IPS-20b (cell line): Measurements from ENCODE around the gene ARHGEF7.

Experiments
- H3K27ac ChIP-seq: one replicate; pipeline ENCODE4 v1.5.1; 2013; ENCODE audit warnings: low read length
- H3K27me3 ChIP-seq: 2 replicates; pipeline ENCODE4 v1.6.1; 2013; ENCODE audit warnings: mild to moderate bottlenecking, low read length, inconsistent platforms; ENCODE audit not compliant: insufficient read depth
- H3K36me3 ChIP-seq: 2 replicates; pipeline ENCODE4 v1.6.1; 2013; ENCODE audit warnings: low read depth, mild to moderate bottlenecking, inconsistent platforms, low read length, moderate library complexity; ENCODE audit not compliant: insufficient read depth
- H3K4me1 ChIP-seq: 2 replicates; pipeline ENCODE4 v1.6.1; 2013; ENCODE audit warnings: mild to moderate bottlenecking, control low read depth, inconsistent platforms, low read length, moderate library complexity; ENCODE audit not compliant: insufficient read depth
- H3K4me3 ChIP-seq: 2 replicates; pipeline ENCODE4 v1.5.1; 2013; ENCODE audit warnings: mild to moderate bottlenecking, low read length, inconsistent platforms
- H3K9ac ChIP-seq: 2 replicates; pipeline ENCODE4 v1.6.1; 2013; ENCODE audit warnings: low read depth, mild to moderate bottlenecking, inconsistent platforms, low read length, moderate library complexity
- H3K9me3 ChIP-seq: 2 replicates; pipeline ENCODE4 v1.6.1; 2013; ENCODE audit warnings: mild to moderate bottlenecking, low read depth, low read length, inconsistent platforms; ENCODE audit not compliant: insufficient read depth

ARHGEF7 gene

GRCh38 chr13:111122631-111123030, 7.5 kb downstream of the ARHGEF7 start:
- H3K36me3 ChIP-seq, result no peaks in the 10 kb centered on the region
- H3K27ac ChIP-seq, result no peak overlapping the region
- no peak overlapping the region for H3K4me3 ChIP-seq
- no peaks in the 10 kb centered on the region for H3K4me1 ChIP-seq
- H3K27me3 ChIP-seq, result peaks cover 4% of the 10 kb centered on the region
- H3K9me3 ChIP-seq, result no peaks in the 10 kb centered on the region
- H3K9ac ChIP-seq, result no peak overlapping the region

GRCh38 chr13:111123221-111123620, 8.1 kb downstream of the ARHGEF7 start:
- Histone ChIP-seq H3K27ac (no peak overlapping the region), H3K9ac (no peak overlapping the region), H3K4me3 (no peak overlapping the region), H3K27me3 (no peaks in the 10 kb centered on the region), H3K4me1 (no peaks in the 10 kb centered on the region), H3K36me3 (no peaks in the 10 kb centered on the region), H3K9me3 (no peaks in the 10 kb centered on the region)

GRCh38 chr13:111123649-111124048, 8.5 kb downstream of the ARHGEF7 start:
- no peak overlapping the region for H3K9ac ChIP-seq
- no peaks in the 10 kb centered on the region for H3K36me3 ChIP-seq
- no peaks in the 10 kb centered on the region for H3K27me3 ChIP-seq
- no peaks in the 10 kb centered on the region for H3K9me3 ChIP-seq
- H3K4me3 ChIP-seq, result no peak overlapping the region
- H3K4me1 ChIP-seq, result no peaks in the 10 kb centered on the region
- no peak overlapping the region for H3K27ac ChIP-seq

GRCh38 chr13:111126509-111126908, 11.4 kb downstream of the ARHGEF7 start:
- H3K9me3 ChIP-seq, result no peaks in the 10 kb centered on the region
- H3K36me3 ChIP-seq, result no peaks in the 10 kb centered on the region
- no peak overlapping the region for H3K27ac ChIP-seq
- H3K4me3 ChIP-seq, result no peak overlapping the region
- H3K4me1 ChIP-seq, result no peaks in the 10 kb centered on the region
- no peak overlapping the region for H3K9ac ChIP-seq
- H3K27me3 ChIP-seq, result no peaks in the 10 kb centered on the region

GRCh38 chr13:111129465-111130115, 14.5 kb downstream of the ARHGEF7 start:
- H3K4me3 ChIP-seq, result no peak overlapping the region
- H3K27ac ChIP-seq, result no peak overlapping the region
- H3K36me3 ChIP-seq, result no peaks in the 10 kb centered on the region
- H3K4me1 ChIP-seq, result no peaks in the 10 kb centered on the region
- no peaks in the 10 kb centered on the region for H3K9me3 ChIP-seq
- no peaks in the 10 kb centered on the region for H3K27me3 ChIP-seq
- H3K9ac ChIP-seq, result no peak overlapping the region

- H3K27ac ChIP-seq, result no peak overlapping the region
- H3K36me3 ChIP-seq, result no peaks in the 10 kb centered on the region
- H3K4me3 ChIP-seq, result no peak overlapping the region
- no peak overlapping the region for H3K9ac ChIP-seq
- H3K9me3 ChIP-seq, result no peaks in the 10 kb centered on the region
- H3K4me1 ChIP-seq, result no peaks in the 10 kb centered on the region
- H3K27me3 ChIP-seq, result no peaks in the 10 kb centered on the region
Observed at GRCh38 chr13:111130116-111130508, 15.0 kb downstream of the ARHGEF7 start.

- H3K9ac ChIP-seq, result no peak overlapping the region
- H3K36me3 ChIP-seq, result no peaks in the 10 kb centered on the region
- no peaks in the 10 kb centered on the region for H3K9me3 ChIP-seq
- H3K4me1 ChIP-seq, result no peaks in the 10 kb centered on the region
- no peak overlapping the region for H3K4me3 ChIP-seq
- no peaks in the 10 kb centered on the region for H3K27me3 ChIP-seq
- no peak overlapping the region for H3K27ac ChIP-seq
Observed at GRCh38 chr13:111131048-111131447, 15.9 kb downstream of the ARHGEF7 start.

- H3K9me3 ChIP-seq, result no peaks in the 10 kb centered on the region
- H3K36me3 ChIP-seq, result no peaks in the 10 kb centered on the region
- no peak overlapping the region for H3K27ac ChIP-seq
- no peaks in the 10 kb centered on the region for H3K27me3 ChIP-seq
- H3K4me3 ChIP-seq, result no peak overlapping the region
- H3K9ac ChIP-seq, result no peak overlapping the region
- no peaks in the 10 kb centered on the region for H3K4me1 ChIP-seq
Observed at GRCh38 chr13:111131611-111132010, 16.5 kb downstream of the ARHGEF7 start.

- Histone ChIP-seq H3K9me3 (no peaks in the 10 kb centered on the region), H3K4me1 (no peaks in the 10 kb centered on the region), H3K27ac (no peak overlapping the region), H3K4me3 (no peak overlapping the region), H3K9ac (no peak overlapping the region), H3K36me3 (no peaks in the 10 kb centered on the region), H3K27me3 (no peaks in the 10 kb centered on the region; the same call in 1 of the 2 replicates)
Observed at GRCh38 chr13:111132948-111133347, 17.8 kb downstream of the ARHGEF7 start.

- Histone ChIP-seq H3K4me3 (no peak overlapping the region), H3K4me1 (no peaks in the 10 kb centered on the region), H3K27me3 (no peaks in the 10 kb centered on the region; the same call in 1 of the 2 replicates), H3K9ac (no peak overlapping the region), H3K36me3 (no peaks in the 10 kb centered on the region), H3K9me3 (no peaks in the 10 kb centered on the region), H3K27ac (no peak overlapping the region)
Observed at GRCh38 chr13:111139452-111139851, 24.3 kb downstream of the ARHGEF7 start.

- Histone ChIP-seq H3K4me3 (no peak overlapping the region), H3K9me3 (no peaks in the 10 kb centered on the region), H3K36me3 (no peaks in the 10 kb centered on the region), H3K27me3 (no peaks in the 10 kb centered on the region; the same call in 1 of the 2 replicates), H3K27ac (no peak overlapping the region), H3K4me1 (no peaks in the 10 kb centered on the region), H3K9ac (no peak overlapping the region)
Observed at GRCh38 chr13:111139873-111140561, 24.9 kb downstream of the ARHGEF7 start.

- H3K4me1 ChIP-seq, result no peaks in the 10 kb centered on the region
- H3K9ac ChIP-seq, result no peak overlapping the region
- H3K36me3 ChIP-seq, result no peaks in the 10 kb centered on the region
- H3K27ac ChIP-seq, result no peak overlapping the region
- no peaks in the 10 kb centered on the region; the same call in 1 of the 2 replicates for H3K27me3 ChIP-seq
- no peak overlapping the region for H3K4me3 ChIP-seq
- H3K9me3 ChIP-seq, result no peaks in the 10 kb centered on the region
Observed at GRCh38 chr13:111140562-111141105, 25.5 kb downstream of the ARHGEF7 start.
